ENCODE results near the gene CCT7.

Gene CCT7

GRCh38 chr2:73267008-73267407 is 32.9 kb downstream of the CCT7 start:
- no peak overlapping the region for H3K27ac ChIP-seq (ENCODE audit: insufficient read depth, low read length, poor library complexity, severe bottlenecking)
- DNase-seq = no peak
- no peaks in the 10 kb centered on the region for H3K36me3 ChIP-seq (ENCODE audit: control insufficient read depth, insufficient read depth, low read length)
- no peak overlapping the region for H3K4me3 ChIP-seq (ENCODE audit: insufficient read depth, low read depth, low read length, poor library complexity, severe bottlenecking)
- H3K27me3 ChIP-seq (replicated peaks; ENCODE audit: control insufficient read depth, insufficient read depth, low read length, poor library complexity, severe bottlenecking) = no peaks in the 10 kb centered on the region
- H3K4me1 ChIP-seq (ENCODE audit: control insufficient read depth, insufficient read depth, low read length, poor library complexity, severe bottlenecking) = no peaks in the 10 kb centered on the region
- H3K9me3 ChIP-seq (ENCODE audit: control insufficient read depth, low read length) = no peaks in the 10 kb centered on the region

GRCh38 chr2:73268366-73268829 is 34.3 kb downstream of the CCT7 start:
- Histone ChIP-seq H3K4me3 (ENCODE audit: insufficient read depth, low read depth, low read length, poor library complexity, severe bottlenecking) (no peak overlapping the region), H3K4me1 (ENCODE audit: control insufficient read depth, insufficient read depth, low read length, poor library complexity, severe bottlenecking) (no peaks in the 10 kb centered on the region)

GRCh38 chr2:73268830-73269685 is 35.0 kb downstream of the CCT7 start:
- peak; percentile 42 to 71 (median 67) for DNase-seq
- Histone ChIP-seq H3K4me3 (ENCODE audit: insufficient read depth, low read depth, low read length, poor library complexity, severe bottlenecking) (peak overlapping the region; percentile 43), H3K4me1 (ENCODE audit: control insufficient read depth, insufficient read depth, low read length, poor library complexity, severe bottlenecking) (no peaks in the 10 kb centered on the region), H3K27me3 (replicated peaks; ENCODE audit: control insufficient read depth, insufficient read depth, low read length, poor library complexity, severe bottlenecking) (no peaks in the 10 kb centered on the region), H3K27ac (ENCODE audit: insufficient read depth, low read length, poor library complexity, severe bottlenecking) (peak overlapping the region; percentile 45), H3K36me3 (ENCODE audit: control insufficient read depth, insufficient read depth, low read length) (no peaks in the 10 kb centered on the region), H3K9me3 (ENCODE audit: control insufficient read depth, low read length) (no peaks in the 10 kb centered on the region)

More at GRCh38 chr2:73268366-73268829, 34.3 kb downstream of the CCT7 start:
- H3K27ac ChIP-seq (ENCODE audit: insufficient read depth, low read length, poor library complexity, severe bottlenecking) = no peak overlapping the region
- H3K36me3 ChIP-seq (ENCODE audit: control insufficient read depth, insufficient read depth, low read length) = no peaks in the 10 kb centered on the region
- no peaks in the 10 kb centered on the region for H3K9me3 ChIP-seq (ENCODE audit: control insufficient read depth, low read length)
- H3K27me3 ChIP-seq (replicated peaks; ENCODE audit: control insufficient read depth, insufficient read depth, low read length, poor library complexity, severe bottlenecking) = no peaks in the 10 kb centered on the region
- DNase-seq = no peak

DNA sequence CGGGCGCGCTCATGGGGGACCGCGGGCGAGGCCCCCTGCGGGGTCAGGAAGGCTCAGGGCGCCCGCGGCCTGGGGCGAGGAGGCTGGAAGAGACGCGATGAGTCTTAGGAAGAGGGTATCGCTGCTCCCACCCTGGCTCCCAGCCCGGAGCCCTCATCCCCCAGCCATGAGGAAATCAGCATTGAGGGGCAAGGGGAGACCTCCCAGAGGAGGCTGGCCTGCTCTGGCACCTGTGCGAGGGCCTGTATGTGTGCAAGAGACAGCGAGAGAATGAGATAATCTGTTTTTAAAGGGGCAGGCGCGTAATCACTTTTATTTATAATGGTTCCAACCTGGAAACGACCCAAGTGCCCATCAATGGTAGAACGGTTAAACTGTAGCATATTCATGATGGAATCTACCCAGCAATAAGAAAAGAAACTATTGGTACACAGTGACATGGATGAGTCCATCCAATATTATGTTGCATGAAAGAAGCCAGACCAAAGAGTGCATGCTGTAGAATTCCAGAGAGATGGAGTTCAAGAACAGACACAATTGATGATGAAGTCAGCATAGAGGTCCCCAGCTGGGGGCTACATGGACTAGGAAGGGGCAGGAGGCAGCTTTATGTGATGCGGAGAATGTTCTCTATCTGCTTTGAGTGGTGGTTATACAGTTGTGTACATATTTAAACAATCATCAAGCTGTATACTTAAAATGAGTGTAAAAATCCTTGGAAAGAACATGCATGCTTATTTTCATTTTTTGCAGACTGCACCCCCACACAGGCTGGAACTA is 35.8 kb downstream of the CCT7 start:
- DNase-seq = no peak
- no peaks in the 10 kb centered on the region for H3K27me3 ChIP-seq (replicated peaks; ENCODE audit: control insufficient read depth, insufficient read depth, low read length, poor library complexity, severe bottlenecking)
- H3K36me3 ChIP-seq (ENCODE audit: control insufficient read depth, insufficient read depth, low read length) = no peaks in the 10 kb centered on the region
- peak overlapping the region; percentile 45 for H3K27ac ChIP-seq (ENCODE audit: insufficient read depth, low read length, poor library complexity, severe bottlenecking)
- H3K4me1 ChIP-seq (ENCODE audit: control insufficient read depth, insufficient read depth, low read length, poor library complexity, severe bottlenecking) = no peaks in the 10 kb centered on the region
- H3K4me3 ChIP-seq (ENCODE audit: insufficient read depth, low read depth, low read length, poor library complexity, severe bottlenecking) = peak overlapping the region; percentile 39
- no peaks in the 10 kb centered on the region for H3K9me3 ChIP-seq (ENCODE audit: control insufficient read depth, low read length)

DNA sequence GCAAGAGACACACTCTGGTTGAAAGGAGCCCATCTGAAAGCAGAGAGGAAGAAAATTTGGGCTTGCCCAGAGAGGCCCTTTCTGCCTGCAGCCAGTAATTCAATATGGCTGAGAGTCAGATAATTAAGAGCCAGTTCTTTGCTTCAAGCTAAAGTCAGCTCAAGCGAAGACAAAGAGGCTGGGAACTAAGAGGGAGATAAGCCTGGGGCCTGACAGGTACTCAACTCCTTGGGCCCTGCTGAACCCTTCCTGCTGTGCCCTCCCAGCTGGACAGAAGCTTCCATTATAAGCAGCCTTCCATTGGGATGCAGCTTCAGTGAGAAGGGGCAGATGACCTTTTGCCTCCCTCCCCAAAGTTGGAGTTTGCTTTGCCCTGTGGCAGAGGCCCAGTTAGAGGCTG is 38.2 kb downstream of the CCT7 start:
- H3K27ac ChIP-seq (ENCODE audit: insufficient read depth, low read length, poor library complexity, severe bottlenecking) = no peak overlapping the region
- DNase-seq = no peak
- no peaks in the 10 kb centered on the region for H3K9me3 ChIP-seq (ENCODE audit: control insufficient read depth, low read length)
- H3K27me3 ChIP-seq (replicated peaks; ENCODE audit: control insufficient read depth, insufficient read depth, low read length, poor library complexity, severe bottlenecking) = no peaks in the 10 kb centered on the region
- no peaks in the 10 kb centered on the region for H3K4me1 ChIP-seq (ENCODE audit: control insufficient read depth, insufficient read depth, low read length, poor library complexity, severe bottlenecking)
- H3K36me3 ChIP-seq (ENCODE audit: control insufficient read depth, insufficient read depth, low read length) = no peaks in the 10 kb centered on the region
- H3K4me3 ChIP-seq (ENCODE audit: insufficient read depth, low read depth, low read length, poor library complexity, severe bottlenecking) = no peak overlapping the region

- Histone ChIP-seq H3K4me1 (ENCODE audit: control insufficient read depth, insufficient read depth, low read length, poor library complexity, severe bottlenecking) (peaks cover 8% of the 10 kb centered on the region), H3K4me3 (ENCODE audit: insufficient read depth, low read depth, low read length, poor library complexity, severe bottlenecking) (no peak overlapping the region), H3K9me3 (ENCODE audit: control insufficient read depth, low read length) (no peaks in the 10 kb centered on the region), H3K27me3 (replicated peaks; ENCODE audit: control insufficient read depth, insufficient read depth, low read length, poor library complexity, severe bottlenecking) (no peaks in the 10 kb centered on the region), H3K27ac (ENCODE audit: insufficient read depth, low read length, poor library complexity, severe bottlenecking) (no peak overlapping the region), H3K36me3 (ENCODE audit: control insufficient read depth, insufficient read depth, low read length) (no peaks in the 10 kb centered on the region)
- DNase-seq = no peak
Measured at GRCh38 chr2:73279852-73280251, 45.7 kb downstream of the CCT7 start.

DNA sequence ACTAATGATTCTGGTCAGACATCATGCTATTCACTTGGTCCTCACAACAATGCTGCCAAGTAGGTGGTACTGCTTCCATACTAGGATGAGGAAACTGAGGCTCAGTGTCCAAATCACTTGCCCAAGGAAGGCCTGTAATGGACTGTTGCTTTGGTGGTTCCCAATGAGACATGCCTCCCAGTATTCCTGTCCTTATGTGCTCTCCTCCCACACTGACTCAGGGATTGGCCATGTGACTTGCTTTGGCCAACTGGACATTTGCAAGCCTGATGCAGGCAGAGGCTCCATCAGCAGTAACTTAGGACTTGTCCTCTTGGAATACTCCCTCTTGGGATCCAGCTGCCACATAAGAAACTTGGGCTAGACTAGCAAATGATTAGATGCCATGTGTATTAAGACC is 47.1 kb downstream of the CCT7 start:
- Histone ChIP-seq H3K27ac (ENCODE audit: insufficient read depth, low read length, poor library complexity, severe bottlenecking) (no peak overlapping the region), H3K9me3 (ENCODE audit: control insufficient read depth, low read length) (no peaks in the 10 kb centered on the region), H3K36me3 (ENCODE audit: control insufficient read depth, insufficient read depth, low read length) (no peaks in the 10 kb centered on the region), H3K4me3 (ENCODE audit: insufficient read depth, low read depth, low read length, poor library complexity, severe bottlenecking) (no peak overlapping the region), H3K27me3 (replicated peaks; ENCODE audit: control insufficient read depth, insufficient read depth, low read length, poor library complexity, severe bottlenecking) (no peaks in the 10 kb centered on the region), H3K4me1 (ENCODE audit: control insufficient read depth, insufficient read depth, low read length, poor library complexity, severe bottlenecking) (peaks cover 8% of the 10 kb centered on the region)
- DNase-seq = no peak

- Histone ChIP-seq H3K27ac (ENCODE audit: insufficient read depth, low read length, poor library complexity, severe bottlenecking) (no peak overlapping the region), H3K9me3 (ENCODE audit: control insufficient read depth, low read length) (no peaks in the 10 kb centered on the region), H3K4me1 (ENCODE audit: control insufficient read depth, insufficient read depth, low read length, poor library complexity, severe bottlenecking) (peaks cover 8% of the 10 kb centered on the region), H3K4me3 (ENCODE audit: insufficient read depth, low read depth, low read length, poor library complexity, severe bottlenecking) (peak overlapping the region; percentile 66), H3K36me3 (ENCODE audit: control insufficient read depth, insufficient read depth, low read length) (no peaks in the 10 kb centered on the region), H3K27me3 (replicated peaks; ENCODE audit: control insufficient read depth, insufficient read depth, low read length, poor library complexity, severe bottlenecking) (no peaks in the 10 kb centered on the region)
- no peak for DNase-seq
Measured at GRCh38 chr2:73282924-73283544, 48.9 kb downstream of the CCT7 start.

GRCh38 chr2:73283545-73284295 is 49.6 kb downstream of the CCT7 start:
- no peak overlapping the region for H3K27ac ChIP-seq (ENCODE audit: insufficient read depth, low read length, poor library complexity, severe bottlenecking)
- H3K9me3 ChIP-seq (ENCODE audit: control insufficient read depth, low read length) = no peaks in the 10 kb centered on the region
- no peaks in the 10 kb centered on the region for H3K36me3 ChIP-seq (ENCODE audit: control insufficient read depth, insufficient read depth, low read length)
- H3K4me1 ChIP-seq (ENCODE audit: control insufficient read depth, insufficient read depth, low read length, poor library complexity, severe bottlenecking) = peaks cover 8% of the 10 kb centered on the region
- peak overlapping the region; percentile 66 for H3K4me3 ChIP-seq (ENCODE audit: insufficient read depth, low read depth, low read length, poor library complexity, severe bottlenecking)
- no peaks in the 10 kb centered on the region for H3K27me3 ChIP-seq (replicated peaks; ENCODE audit: control insufficient read depth, insufficient read depth, low read length, poor library complexity, severe bottlenecking)
- DNase-seq = no peak
